ENCODE results near the gene CPA1.

- no peak for TF ChIP-seq CTCF (CRISPR knock-in tag; IDR thresholded peaks at IDR 0.05)
- no peak for TF ChIP-seq ADNP (CRISPR knock-in tag; IDR thresholded peaks at IDR 0.05)
- TF ChIP-seq RNF219 (CRISPR knock-in tag; IDR thresholded peaks at IDR 0.05): no peak
- no peak for TF ChIP-seq DPF2 (CRISPR knock-in tag; IDR thresholded peaks at IDR 0.05; ENCODE audit: borderline replicate concordance, low read depth)
- no peak for TF ChIP-seq ZGPAT (CRISPR knock-in tag; IDR thresholded peaks at IDR 0.05)
- no peak for TF ChIP-seq GABPA (IDR thresholded peaks at IDR 0.05; ENCODE audit: low read depth, low read length)
- TF ChIP-seq GABPA (CRISPR knock-in tag; IDR thresholded peaks at IDR 0.05; ENCODE audit: low read depth): no peak
- no peak for TF ChIP-seq CREB1 (IDR thresholded peaks at IDR 0.05)
- TF ChIP-seq CREB1 (CRISPR knock-in tag; IDR thresholded peaks at IDR 0.05): no peak
- no peak for TF ChIP-seq SOX6 (IDR thresholded peaks at IDR 0.05)
- TF ChIP-seq SOX6 (CRISPR knock-in tag; IDR thresholded peaks at IDR 0.05): no peak
- no peak for TF ChIP-seq POLR2A (IDR thresholded peaks at IDR 0.05; ENCODE audit: insufficient read depth in 1 of 2, low read depth in 2 of 2, low read length in 2 of 2)
- TF ChIP-seq ZNF768 (CRISPR knock-in tag; IDR thresholded peaks at IDR 0.05): no peak
- no peak for TF ChIP-seq CAMTA2 (CRISPR knock-in tag; IDR thresholded peaks at IDR 0.05; ENCODE audit: borderline replicate concordance)
- no peak for TF ChIP-seq MAX (IDR thresholded peaks at IDR 0.05)
- TF ChIP-seq ZNF263 (CRISPR knock-in tag; IDR thresholded peaks at IDR 0.05): no peak
These were observed 10.3 kb upstream of the CPA1 start for GRCh38 chr7:130369831-130370550.
